ENCODE data around the gene CD27.
"Not testable (repeated sequence)": the region's sequence is repeated elsewhere in the genome, so short reads cannot be mapped to it uniquely, and the experiment has no call there.

CD27 gene

DNA sequence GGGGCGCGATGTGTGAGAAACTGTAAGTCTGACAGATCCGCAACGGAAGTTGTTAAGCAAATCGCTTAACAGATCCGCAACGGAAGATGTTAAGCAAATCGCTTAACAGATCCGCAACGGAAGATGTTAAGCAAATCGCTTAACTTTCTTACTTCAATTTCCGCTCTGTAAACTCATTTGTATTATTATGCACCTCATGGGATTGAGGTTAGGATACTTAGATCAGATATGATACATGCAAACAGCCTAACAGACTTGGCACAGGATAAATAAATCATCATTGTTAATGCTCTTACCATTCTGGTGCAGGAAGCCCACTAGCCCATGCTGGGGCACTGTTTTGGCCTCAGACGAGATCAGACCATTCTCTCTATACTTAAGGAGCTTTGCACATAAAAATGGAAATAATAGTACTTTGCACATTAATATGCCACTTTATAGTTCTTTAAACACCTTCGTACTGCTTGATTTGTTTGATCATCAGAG lies 49.5 kb downstream of the CD27 start:
- H3K9me3 ChIP-seq (ENCODE audit: control insufficient read depth, insufficient read depth, low read depth, low read length): no peaks in the 10 kb centered on the region
- H3K36me3 ChIP-seq (ENCODE audit: control insufficient read depth in 2 of 2, insufficient read depth in 1 of 2, low read length in 2 of 2): peaks cover 49 to 60% of the 10 kb centered on the region in 2 experiments
- H3K4me1 ChIP-seq (ENCODE audit: control insufficient read depth, insufficient read depth, low read length): peaks cover 7% of the 10 kb centered on the region; the same call in 1 of the 2 replicates
- peak overlapping the region; percentile 72 for H3K27ac ChIP-seq (ENCODE audit: extremely low read depth, low read depth, low read length)
- ChIA-PET CTCF (interaction anchor here (1.0 to 2.3 kb wide), 2 partner anchors 43 to 71 kb away, joined by 5 to 10 read pairs; no protein-coding TSS in a partner anchor), POLR2A (interaction anchor here (0.5 to 3.2 kb wide), 5 partner anchors 12 to 195 kb away, joined by 3 to 26 read pairs (median 7); partner anchors contain the start of genes GAPDH, VAMP1 and ZNF384)
- 0 out of 2 replicates have a peak, but pooled peaks have one; percentile 26 for TF ChIP-seq GFI1B (tag by site-specific recombination; IDR thresholded peaks at IDR 0.05)
- TF ChIP-seq ZNF561 (tag by site-specific recombination; IDR thresholded peaks at IDR 0.05; ENCODE audit: borderline replicate concordance): 0 out of 2 replicates have a peak, but pooled peaks have one; percentile 8
- TF ChIP-seq ZNF2 (tag by site-specific recombination; IDR thresholded peaks at IDR 0.05): 0 out of 2 replicates have a peak, but pooled peaks have one; percentile 6
- no peak for TF ChIP-seq ZNF549 (tag by site-specific recombination; IDR thresholded peaks at IDR 0.05)
- peak; percentile 95 for TF ChIP-seq ZNF600 (tag by site-specific recombination; IDR thresholded peaks at IDR 0.05)
- peak; percentile 56; the same call in 1 of the 2 replicates for TF ChIP-seq ZNF324 (tag by site-specific recombination; IDR thresholded peaks at IDR 0.05)
- no peak for TF ChIP-seq ZNF341 (tag by site-specific recombination; IDR thresholded peaks at IDR 0.05; ENCODE audit: low read depth)
- TF ChIP-seq ZNF529 (tag by site-specific recombination; IDR thresholded peaks at IDR 0.05; ENCODE audit: insufficient replicate concordance): no peak
- no peak for TF ChIP-seq ZNF785 (tag by site-specific recombination; IDR thresholded peaks at IDR 0.05)
- no peak for TF ChIP-seq KLF10 (tag by site-specific recombination; IDR thresholded peaks at IDR 0.05)
- TF ChIP-seq, protein P1, sequence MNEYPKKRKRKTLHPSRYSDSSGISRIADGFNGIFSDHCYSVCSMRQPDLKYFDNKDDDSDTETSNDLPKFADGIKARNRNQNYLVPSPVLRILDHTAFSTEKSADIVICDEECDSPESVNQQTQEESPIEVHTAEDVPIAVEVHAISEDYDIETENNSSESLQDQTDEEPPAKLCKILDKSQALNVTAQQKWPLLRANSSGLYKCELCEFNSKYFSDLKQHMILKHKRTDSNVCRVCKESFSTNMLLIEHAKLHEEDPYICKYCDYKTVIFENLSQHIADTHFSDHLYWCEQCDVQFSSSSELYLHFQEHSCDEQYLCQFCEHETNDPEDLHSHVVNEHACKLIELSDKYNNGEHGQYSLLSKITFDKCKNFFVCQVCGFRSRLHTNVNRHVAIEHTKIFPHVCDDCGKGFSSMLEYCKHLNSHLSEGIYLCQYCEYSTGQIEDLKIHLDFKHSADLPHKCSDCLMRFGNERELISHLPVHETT (tag by site-specific recombination; IDR thresholded peaks at IDR 0.05): 0 out of 2 replicates have a peak, but pooled peaks have one; percentile 31
- TF ChIP-seq ZNF501 (tag by site-specific recombination; IDR thresholded peaks at IDR 0.05): peak; percentile 7; the same call in 1 of the 2 replicates
- TF ChIP-seq ZNF184 (tag by site-specific recombination; IDR thresholded peaks at IDR 0.05): no peak
- peak overlapping the region; percentile 93 for H3K4me3 ChIP-seq (ENCODE audit: low read depth, low read length)

DNA sequence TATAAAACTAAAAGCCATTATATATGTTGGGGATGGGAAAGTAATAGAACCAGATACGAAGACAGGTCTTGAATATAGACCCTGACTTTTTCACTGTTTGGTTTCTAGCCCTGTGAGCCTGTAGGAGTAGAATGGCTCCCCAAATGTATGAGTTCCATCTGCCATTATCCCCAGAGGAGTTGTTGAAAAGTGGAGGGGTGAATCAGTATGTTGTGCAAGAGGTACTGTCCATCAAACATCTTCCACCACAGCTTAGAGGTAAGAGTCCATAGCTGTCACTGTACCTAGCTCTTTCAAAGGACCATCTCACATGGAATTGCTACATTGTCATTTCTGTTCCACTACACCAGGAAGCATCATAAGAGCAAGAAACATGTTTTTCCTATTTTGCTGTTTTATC lies 50.2 kb downstream of the CD27 start:
- POLR2A ChIA-PET: interaction anchor here (0.5 to 3.2 kb wide), 5 partner anchors 11 to 194 kb away, joined by 3 to 26 read pairs (median 7); partner anchors contain the start of genes GAPDH, VAMP1 and ZNF384
- peak overlapping the region; percentile 93 for H3K4me3 ChIP-seq (ENCODE audit: low read depth, low read length)
- H3K36me3 ChIP-seq (ENCODE audit: control insufficient read depth in 2 of 2, insufficient read depth in 1 of 2, low read length in 2 of 2): peaks cover 56 to 67% of the 10 kb centered on the region in 2 experiments

DNA sequence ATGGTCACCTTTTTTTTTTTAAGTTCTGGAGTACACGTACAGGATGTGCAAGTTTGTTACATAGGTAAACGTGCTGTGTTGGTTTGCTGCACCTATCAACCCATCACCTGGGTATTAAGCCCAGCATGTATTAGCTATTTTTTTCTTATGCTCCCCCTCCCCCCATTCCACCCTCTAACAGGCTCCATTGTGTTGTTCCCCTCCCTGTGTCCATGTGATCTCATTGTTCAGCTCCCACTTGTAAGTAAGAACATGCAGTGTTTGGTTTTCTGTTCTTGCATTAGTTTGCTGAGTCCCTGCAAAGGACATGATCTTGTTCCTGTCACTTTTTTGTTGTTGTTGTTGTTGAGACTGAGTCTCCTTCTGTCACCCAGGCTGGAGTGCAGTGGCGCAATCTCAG lies 52.5 kb downstream of the CD27 start:
- H3K4me1 ChIP-seq (ENCODE audit: control insufficient read depth, insufficient read depth, low read length); H3K27ac ChIP-seq (ENCODE audit: extremely low read depth, low read depth, low read length); H3K4me3 ChIP-seq (ENCODE audit: low read depth, low read length); H3K9me3 ChIP-seq (ENCODE audit: control insufficient read depth, insufficient read depth, low read depth, low read length): not testable (repeated sequence)
- H3K36me3 ChIP-seq (ENCODE audit: control insufficient read depth in 2 of 2, insufficient read depth in 1 of 2, low read length in 2 of 2): peaks cover 53 to 71% of the 10 kb centered on the region in 2 experiments
- ChIA-PET CTCF (interaction anchor here (0.6 to 2.0 kb wide), 5 partner anchors 15 to 172 kb away, joined by 4 to 10 read pairs (median 7); no protein-coding TSS in a partner anchor), POLR2A (interaction anchor here (1.9 to 3.2 kb wide), 2 partner anchors 27 to 37 kb away, joined by 8 to 26 read pairs; partner anchors contain the start of genes GAPDH and VAMP1)

More for the DNA sequence above, 50.2 kb downstream of the CD27 start:
- TF ChIP-seq, protein P2, sequence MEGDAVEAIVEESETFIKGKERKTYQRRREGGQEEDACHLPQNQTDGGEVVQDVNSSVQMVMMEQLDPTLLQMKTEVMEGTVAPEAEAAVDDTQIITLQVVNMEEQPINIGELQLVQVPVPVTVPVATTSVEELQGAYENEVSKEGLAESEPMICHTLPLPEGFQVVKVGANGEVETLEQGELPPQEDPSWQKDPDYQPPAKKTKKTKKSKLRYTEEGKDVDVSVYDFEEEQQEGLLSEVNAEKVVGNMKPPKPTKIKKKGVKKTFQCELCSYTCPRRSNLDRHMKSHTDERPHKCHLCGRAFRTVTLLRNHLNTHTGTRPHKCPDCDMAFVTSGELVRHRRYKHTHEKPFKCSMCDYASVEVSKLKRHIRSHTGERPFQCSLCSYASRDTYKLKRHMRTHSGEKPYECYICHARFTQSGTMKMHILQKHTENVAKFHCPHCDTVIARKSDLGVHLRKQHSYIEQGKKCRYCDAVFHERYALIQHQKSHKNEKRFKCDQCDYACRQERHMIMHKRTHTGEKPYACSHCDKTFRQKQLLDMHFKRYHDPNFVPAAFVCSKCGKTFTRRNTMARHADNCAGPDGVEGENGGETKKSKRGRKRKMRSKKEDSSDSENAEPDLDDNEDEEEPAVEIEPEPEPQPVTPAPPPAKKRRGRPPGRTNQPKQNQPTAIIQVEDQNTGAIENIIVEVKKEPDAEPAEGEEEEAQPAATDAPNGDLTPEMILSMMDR (tag by site-specific recombination; IDR thresholded peaks at IDR 0.05): no peak
- no peak for TF ChIP-seq MEIS1 (CRISPR knock-in tag; IDR thresholded peaks at IDR 0.05; ENCODE audit: borderline replicate concordance)
- TF ChIP-seq, protein P3, sequence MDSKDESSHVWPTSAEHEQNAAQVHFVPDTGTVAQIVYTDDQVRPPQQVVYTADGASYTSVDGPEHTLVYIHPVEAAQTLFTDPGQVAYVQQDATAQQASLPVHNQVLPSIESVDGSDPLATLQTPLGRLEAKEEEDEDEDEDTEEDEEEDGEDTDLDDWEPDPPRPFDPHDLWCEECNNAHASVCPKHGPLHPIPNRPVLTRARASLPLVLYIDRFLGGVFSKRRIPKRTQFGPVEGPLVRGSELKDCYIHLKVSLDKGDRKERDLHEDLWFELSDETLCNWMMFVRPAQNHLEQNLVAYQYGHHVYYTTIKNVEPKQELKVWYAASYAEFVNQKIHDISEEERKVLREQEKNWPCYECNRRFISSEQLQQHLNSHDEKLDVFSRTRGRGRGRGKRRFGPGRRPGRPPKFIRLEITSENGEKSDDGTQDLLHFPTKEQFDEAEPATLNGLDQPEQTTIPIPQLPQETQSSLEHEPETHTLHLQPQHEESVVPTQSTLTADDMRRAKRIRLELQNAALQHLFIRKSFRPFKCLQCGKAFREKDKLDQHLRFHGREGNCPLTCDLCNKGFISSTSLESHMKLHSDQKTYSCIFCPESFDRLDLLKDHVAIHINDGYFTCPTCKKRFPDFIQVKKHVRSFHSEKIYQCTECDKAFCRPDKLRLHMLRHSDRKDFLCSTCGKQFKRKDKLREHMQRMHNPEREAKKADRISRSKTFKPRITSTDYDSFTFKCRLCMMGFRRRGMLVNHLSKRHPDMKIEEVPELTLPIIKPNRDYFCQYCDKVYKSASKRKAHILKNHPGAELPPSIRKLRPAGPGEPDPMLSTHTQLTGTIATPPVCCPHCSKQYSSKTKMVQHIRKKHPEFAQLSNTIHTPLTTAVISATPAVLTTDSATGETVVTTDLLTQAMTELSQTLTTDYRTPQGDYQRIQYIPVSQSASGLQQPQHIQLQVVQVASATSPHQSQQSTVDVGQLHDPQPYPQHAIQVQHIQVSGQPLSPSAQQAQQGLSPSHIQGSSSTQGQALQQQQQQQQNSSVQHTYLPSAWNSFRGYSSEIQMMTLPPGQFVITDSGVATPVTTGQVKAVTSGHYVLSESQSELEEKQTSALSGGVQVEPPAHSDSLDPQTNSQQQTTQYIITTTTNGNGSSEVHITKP (tag by site-specific recombination; IDR thresholded peaks at IDR 0.05): no peak
- TF ChIP-seq TRIM28 (IDR thresholded peaks at IDR 0.05; ENCODE audit: borderline replicate concordance, low read length): no peak
- TF ChIP-seq ZNF473 (tag by site-specific recombination; IDR thresholded peaks at IDR 0.05): no peak
- TF ChIP-seq ZNF658 (tag by site-specific recombination; IDR thresholded peaks at IDR 0.05): no peak
- H3K27ac ChIP-seq (ENCODE audit: extremely low read depth, low read depth, low read length): no peak overlapping the region
- H3K4me1 ChIP-seq (ENCODE audit: control insufficient read depth, insufficient read depth, low read length): peaks cover 7% of the 10 kb centered on the region; the same call in 1 of the 2 replicates
- H3K9me3 ChIP-seq (ENCODE audit: control insufficient read depth, insufficient read depth, low read depth, low read length): no peaks in the 10 kb centered on the region
- CTCF ChIA-PET: interaction anchor here (0.6 to 2.3 kb wide), 3 partner anchors 42 to 209 kb away, joined by 3 to 10 read pairs (median 5); no protein-coding TSS in a partner anchor
